ENCODE measurements around the gene CNTN4.

CNTN4 gene

DNA sequence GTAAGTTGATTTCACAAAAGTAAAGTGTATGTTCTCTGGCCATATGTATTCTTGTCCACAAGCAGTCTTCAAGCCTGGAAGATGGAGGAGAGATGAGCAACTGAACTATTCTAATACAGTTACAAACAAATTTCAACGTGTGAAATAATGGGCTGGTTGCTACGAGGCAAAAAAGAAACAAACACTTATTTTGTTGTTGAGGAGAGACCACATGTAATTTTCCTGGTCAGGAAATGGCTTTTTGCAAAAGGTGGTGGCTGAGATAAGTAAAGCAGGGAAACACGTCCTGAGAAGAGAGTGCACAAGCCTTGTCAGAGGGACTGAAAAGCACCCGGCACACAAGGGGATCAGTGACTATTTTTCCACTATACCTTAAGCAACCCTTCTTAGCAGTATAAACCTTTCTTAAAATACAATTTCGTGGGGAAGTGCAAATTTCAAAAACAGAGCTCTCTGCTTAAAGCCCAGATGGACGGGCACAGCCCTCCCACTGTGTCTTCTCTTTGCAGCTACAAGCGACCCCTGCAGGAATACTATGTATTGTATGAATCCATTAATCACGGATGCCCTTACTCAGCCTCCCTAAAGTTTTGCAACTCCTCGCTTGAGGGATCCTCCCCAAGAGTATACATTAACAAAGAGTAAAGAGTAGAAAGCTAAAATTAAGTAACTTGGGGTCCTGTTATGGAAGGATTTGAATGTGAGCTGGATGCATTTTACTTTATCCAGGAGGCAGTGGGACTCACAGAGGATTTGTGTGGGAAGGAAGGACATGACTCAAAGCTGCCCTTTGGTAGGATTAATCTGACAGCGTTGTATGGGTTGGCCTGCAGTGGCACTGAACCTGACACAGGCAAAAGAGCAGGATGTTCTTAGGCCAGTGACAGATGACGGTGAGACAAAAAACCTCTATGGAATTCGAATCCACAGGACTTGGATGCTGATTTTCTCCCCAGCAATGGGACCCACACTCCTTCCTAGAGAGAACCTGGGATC is 757.8 kb downstream of the CNTN4 start:
- no peak for DNase-seq (ENCODE audit: low read depth, low spot score)

DNA sequence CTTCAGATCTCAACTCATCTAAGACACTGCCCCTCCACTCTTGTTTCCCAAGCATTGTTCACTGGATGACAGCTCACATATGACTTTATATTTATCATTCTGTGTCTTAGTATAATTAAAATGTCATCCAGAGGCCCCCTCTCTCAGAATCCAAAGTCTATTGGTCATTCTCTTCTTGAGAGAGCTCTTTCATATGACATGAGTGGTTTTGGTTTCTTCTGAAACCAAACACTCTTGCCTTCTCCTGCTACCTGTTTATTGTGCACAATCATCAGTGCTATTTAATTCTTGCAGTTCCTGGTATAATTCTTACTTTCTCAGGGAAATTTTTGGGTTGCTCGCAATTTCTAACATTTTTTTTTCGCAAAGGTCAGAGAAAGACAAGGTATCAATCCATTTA is 762.0 kb downstream of the CNTN4 start:
- no peak for DNase-seq (ENCODE audit: low read depth, low spot score)

DNA sequence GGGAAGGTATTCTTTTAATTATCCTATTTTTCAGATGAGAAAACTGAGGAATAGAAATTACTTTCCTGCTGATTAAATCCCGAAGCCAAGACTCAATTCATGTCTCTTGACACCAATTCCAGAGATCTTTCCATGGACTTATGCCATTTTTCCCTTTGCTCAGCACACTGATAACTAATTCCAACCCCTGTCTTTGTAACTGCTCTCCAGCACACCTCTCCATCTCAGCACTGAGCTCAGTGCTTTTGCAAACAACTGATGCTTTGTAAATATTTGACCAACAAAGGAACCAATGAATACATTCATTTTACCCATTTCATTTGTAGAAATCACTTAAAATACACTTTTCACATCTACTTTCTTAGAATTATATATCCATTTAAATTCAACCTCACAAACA is 762.5 kb downstream of the CNTN4 start:
- no peak for DNase-seq (ENCODE audit: low read depth, low spot score)

- no peak for DNase-seq (ENCODE audit: low read depth, low spot score)
Measured at GRCh38 chr3:2861920-2862319, 763.3 kb downstream of the CNTN4 start.

DNA sequence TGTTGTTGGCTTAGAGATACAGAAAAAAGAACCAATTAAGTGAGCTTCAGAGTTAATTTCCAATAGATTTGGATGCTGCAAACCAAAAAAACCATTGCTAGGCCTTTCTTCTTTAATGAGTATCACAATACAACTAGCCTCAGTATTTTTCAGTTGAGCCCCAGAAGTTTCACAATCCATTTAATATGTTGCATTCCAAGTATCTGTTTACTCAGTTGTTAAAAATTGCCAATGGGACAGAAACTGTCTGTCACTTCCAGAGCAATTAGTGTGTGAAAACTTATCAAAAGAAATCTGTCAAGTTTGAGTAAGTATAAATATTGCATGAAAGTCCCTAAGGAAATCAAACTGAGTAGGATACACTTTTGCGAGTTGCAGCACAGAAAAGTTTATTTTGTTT is 763.7 kb downstream of the CNTN4 start:
- no peak for DNase-seq (ENCODE audit: low read depth, low spot score)

- DNase-seq (ENCODE audit: low read depth, low spot score): no peak
Measured at GRCh38 chr3:2863127-2863526, 764.5 kb downstream of the CNTN4 start.

DNA sequence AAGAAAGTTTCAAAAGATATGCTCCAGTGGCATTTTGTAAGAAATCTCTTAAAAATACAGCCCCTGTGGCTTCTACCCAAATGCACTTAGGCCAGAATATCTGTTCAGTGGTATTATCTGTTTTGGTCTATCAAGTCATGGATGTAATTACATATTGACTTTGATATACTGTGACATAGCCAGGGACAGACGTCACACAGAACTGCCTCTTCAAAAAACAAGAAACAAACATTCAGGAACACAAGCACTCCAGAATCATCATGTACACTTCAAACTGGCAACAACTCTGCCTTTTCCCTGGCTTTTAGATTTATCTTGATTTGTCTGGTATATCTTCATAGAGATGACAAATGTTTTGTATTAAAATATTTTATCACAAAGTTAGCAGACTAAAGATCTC is 771.2 kb downstream of the CNTN4 start:
- no peak for DNase-seq (ENCODE audit: low read depth, low spot score)

DNA sequence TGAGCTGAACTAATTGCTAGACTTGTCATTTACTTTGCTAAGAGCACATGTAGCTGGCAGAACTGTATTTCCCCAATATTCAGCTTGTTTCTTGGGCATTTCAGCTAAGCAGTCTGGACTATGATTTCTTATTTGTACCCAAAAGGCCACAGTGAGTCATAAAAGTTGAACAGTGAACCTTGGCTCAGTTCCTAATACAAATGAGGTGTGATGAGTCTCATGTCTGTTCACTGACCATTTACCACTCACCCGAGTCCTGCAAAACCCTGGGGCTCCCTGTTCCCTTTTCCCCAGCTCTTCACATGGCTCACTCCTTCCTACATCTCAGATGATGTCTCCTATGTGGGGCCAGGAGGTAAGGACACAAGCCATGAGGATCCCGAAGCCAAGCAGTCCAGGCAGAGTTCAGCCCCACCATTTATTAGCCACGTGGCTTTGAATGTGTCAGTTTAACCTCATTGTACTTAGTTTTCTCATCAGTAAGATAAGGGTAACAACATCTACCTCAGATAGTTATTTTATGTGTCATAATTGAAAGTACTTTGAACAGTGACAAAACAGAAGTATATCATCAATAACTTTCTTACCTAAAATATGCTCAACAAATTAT is 772.2 kb downstream of the CNTN4 start:
- no peak for DNase-seq (ENCODE audit: low read depth, low spot score)

DNA sequence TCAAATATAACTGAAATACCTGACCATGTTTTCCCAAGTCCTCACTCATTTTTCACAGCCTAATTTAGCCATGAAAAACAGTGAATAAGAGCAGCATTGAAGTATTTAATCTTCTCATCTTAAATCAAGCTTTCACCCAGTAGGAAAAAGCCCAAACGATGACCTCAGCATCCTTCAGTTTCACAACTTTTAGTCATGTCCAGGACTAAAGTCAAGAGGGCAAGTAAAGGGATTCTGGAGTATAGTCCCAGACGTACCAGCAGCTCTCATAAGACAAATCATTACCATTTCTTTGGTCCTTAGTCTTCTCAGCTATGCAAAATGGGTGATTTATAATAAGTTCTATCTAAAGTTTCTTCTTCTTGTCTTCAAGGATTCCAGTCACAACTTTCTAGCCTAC is 774.2 kb downstream of the CNTN4 start:
- DNase-seq (ENCODE audit: low read depth, low spot score): no peak

DNA sequence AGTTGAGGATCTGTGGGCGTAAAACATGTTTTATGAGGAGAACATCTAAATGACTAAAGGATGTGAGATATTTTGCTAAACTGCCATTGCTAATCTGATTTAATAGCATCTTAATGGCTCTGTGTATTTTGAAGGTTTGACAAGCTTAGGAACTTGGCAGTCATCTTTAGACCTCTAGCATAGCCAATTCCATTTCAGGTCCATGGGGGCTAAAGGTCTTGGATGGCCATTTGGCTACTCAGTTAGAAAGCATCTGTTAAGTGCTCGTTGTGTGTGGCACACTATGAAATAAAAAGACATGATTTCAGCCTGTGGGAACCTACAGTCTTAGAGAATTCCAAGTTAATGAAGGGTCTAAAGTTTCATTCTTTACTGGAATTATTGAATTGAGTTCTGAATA is 775.3 kb downstream of the CNTN4 start:
- DNase-seq (ENCODE audit: low read depth, low spot score): no peak

DNA sequence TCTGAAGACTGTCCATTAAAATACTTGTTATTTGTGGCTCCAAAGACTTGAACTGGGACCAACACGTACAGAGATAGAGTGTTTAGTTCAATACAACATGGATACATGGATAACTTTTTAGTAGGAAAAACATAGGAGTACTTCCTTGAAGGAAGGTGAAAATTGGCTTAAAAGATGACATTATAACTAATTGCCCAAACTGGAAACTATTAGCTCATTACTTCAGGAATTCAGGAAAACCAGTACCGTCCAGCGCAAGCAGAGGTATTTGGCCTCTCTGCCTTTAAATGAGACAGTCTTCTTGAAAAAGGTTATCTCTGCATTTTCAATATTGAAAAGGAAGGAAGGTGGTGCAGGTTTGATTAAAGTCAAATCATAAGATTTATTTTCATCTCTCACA is 777.0 kb downstream of the CNTN4 start:
- DNase-seq (ENCODE audit: low read depth, low spot score): no peak

GRCh38 chr3:2876362-2876761 is 777.7 kb downstream of the CNTN4 start:
- no peak for DNase-seq (ENCODE audit: low read depth, low spot score)

- DNase-seq (ENCODE audit: low read depth, low spot score): no peak
Measured at GRCh38 chr3:2879023-2879422, 780.4 kb downstream of the CNTN4 start.

- no peak for DNase-seq (ENCODE audit: low read depth, low spot score)
Measured at GRCh38 chr3:2879587-2879986, 780.9 kb downstream of the CNTN4 start.

GRCh38 chr3:2880218-2880756 is 781.6 kb downstream of the CNTN4 start:
- no peak for DNase-seq (ENCODE audit: low read depth, low spot score)

GRCh38 chr3:2883283-2883682 is 784.6 kb downstream of the CNTN4 start:
- DNase-seq (ENCODE audit: low read depth, low spot score): no peak

DNA sequence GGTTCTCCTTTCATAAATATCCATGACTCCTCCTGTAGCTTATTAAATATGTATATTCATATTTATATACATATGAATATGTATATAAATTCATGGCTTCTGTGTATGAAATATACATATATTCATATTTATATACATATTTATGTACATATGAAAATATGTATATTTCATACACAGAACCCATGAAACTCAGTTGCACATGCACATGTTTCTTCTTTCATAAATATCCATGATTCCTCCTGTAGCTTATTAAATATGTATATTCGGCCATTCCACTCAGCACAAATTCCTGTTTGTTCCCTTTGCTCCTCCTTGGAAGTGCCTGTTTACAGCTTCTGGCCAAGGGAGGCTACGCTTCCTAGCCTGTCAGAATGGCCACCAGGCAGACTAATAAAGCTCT is 789.9 kb downstream of the CNTN4 start:
- no peak for DNase-seq (ENCODE audit: low read depth, low spot score)

- DNase-seq (ENCODE audit: low read depth, low spot score): no peak
Measured at GRCh38 chr3:2889736-2890135, 791.1 kb downstream of the CNTN4 start.

DNA sequence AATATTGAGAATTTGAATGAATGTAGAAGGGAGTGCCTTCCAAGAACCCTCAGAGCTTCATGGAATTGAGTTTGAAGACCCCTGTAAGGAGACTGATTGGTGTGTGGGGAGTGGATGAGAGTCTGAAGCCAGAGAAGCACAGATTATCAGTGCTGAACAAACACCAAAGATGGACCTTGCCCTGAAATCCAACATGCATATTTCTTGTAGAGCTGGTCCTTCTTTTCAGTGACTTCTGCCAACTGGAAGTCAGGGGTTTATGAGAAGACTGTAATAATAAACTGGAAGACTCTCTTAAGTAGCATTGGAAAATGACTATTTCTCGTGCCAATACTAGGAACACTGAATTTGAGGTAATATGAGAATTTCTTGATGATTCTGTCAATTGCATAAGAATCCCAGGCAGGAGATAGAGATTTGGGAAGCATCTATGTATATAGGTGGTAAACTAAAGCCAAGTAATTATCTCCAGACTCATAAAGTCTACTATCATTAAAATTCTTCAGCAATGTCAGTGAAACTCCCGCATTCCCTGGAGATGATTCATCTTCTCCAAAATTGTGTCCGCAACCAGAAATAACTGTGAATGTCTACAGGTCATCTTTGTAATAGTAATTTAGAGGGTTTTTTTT is 797.8 kb downstream of the CNTN4 start:
- DNase-seq (ENCODE audit: low read depth, low spot score): no peak

DNA sequence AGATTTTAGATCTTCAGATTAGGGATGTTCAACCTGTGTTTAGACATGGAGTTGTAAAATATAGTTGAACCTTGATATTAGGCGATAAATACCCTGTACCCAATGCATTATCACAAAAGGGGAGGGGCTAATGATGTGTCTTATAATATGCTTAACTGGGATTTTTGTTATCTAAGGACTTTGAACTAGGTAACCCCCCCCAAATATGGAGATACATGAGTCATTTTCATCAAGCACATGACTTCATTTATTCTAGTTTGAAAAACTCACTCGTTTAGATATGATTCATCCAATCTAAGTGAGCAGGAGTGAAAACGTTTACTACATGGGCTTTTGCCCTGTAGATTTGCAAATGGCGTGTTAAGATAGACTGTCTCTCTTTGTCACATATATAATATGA is 799.2 kb downstream of the CNTN4 start:
- DNase-seq (ENCODE audit: low read depth, low spot score): no peak

DNA sequence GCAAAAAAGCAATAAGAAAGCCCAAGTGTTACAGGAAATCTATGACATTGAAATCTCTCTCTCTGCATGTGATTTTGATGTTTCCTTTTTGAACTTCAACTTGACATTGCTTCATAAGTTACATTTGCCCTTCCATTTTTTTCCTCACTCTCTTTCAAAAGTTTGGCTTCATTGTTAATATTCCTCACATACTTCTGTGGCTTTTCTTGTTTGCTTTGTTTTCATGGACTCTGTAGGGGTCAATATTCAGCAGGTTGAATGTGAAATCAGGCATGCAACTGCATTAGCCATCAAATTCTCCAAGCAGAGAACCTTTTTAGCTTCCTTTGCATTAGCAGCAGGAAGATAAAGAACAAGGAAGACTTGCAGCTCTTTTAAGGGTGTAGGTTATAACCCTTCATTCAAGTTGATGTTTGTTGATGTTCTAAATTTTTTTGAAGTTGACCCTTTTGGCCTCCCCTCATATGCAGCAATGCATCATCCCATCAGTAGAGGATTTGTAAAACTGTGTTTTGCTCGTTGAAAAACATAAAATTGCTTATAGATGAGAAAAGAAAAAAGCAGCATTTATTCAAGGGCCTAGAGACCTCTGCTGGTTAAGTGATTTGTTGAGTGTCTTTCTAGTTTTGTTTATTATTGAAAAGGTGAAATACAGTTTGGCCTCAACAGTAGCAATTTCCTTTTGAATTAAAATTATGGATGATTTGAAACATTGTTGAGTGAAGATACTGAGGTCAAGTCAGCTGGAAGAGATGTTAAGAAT is 800.1 kb downstream of the CNTN4 start:
- DNase-seq (ENCODE audit: low read depth, low spot score): no peak

DNA sequence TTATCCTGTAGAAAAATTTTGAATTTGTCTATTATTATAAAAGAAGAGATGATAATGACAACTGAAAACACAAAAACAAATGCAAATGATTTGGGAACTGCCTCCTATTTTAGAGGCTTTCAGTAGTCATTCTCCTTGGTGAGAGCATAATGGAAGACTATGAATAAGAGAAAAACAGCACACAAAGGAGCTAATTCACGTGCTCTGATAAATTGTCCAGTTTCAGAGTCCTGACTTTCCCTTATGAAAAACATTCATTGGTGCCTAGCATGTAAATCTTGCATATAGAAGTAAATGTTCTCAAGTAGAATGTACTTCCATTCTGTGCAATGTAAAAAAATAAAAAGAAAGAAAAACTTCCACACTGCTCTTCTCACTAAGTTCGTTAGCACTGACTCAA is 805.4 kb downstream of the CNTN4 start:
- DNase-seq (ENCODE audit: low read depth, low spot score): no peak
